Fibroblast of the aortic adventitia (primary cell): ENCODE measurements around the gene ATXN10. TPM values are rescaled to one million over a fixed set of nuclear protein-coding genes. Genes with fewer than 3 reads are reported as not detected.

ENCODE experiments used
- DNase-seq: peaks from one replicate; pipeline ENCODE4 v3.0.0-alpha.2; 2010; ENCODE audit warnings: low read depth
- H3K4me3 ChIP-seq: 2 replicates; pipeline ENCODE4 v1.5.1; 2011; ENCODE audit warnings: low read depth, mild to moderate bottlenecking, control low read depth, low read length, moderate library complexity
- CTCF ChIP-seq: IDR thresholded peaks from 2 replicates; pipeline ENCODE4 v1.5.1; 2011; ENCODE audit warnings: mild to moderate bottlenecking, low read length, control low read depth, inconsistent platforms; ENCODE audit not compliant: insufficient read depth
- total RNA-seq: library from RNA; depleted of rRNA; stranded (reverse); fragments of >200 nt; gene quantifications from 2 replicates; pipeline ENCODE4 v1.2.3, GENCODE V29; 2012; ENCODE audit warnings: low replicate concordance

Gene ATXN10
- total RNA-seq, 1 donor = 130 TPM

- no peak for DNase-seq
- H3K4me3 ChIP-seq = no peak overlapping the region
- no peak for TF ChIP-seq CTCF
These were observed 212.8 kb downstream of the ATXN10 start for GRCh38 chr22:45884201-45885062.

GRCh38 chr22:45885171-45885840, 213.7 kb downstream of the ATXN10 start:
- H3K4me3 ChIP-seq = no peak overlapping the region
- TF ChIP-seq CTCF = no peak
- no peak for DNase-seq

GRCh38 chr22:45885941-45886395, 214.3 kb downstream of the ATXN10 start:
- H3K4me3 ChIP-seq = no peak overlapping the region
- DNase-seq = no peak
- TF ChIP-seq CTCF = no peak

- no peak for TF ChIP-seq CTCF
- DNase-seq = no peak
These were observed 214.9 kb downstream of the ATXN10 start for GRCh38 chr22:45886540-45886939.

GRCh38 chr22:45887202-45888131, 215.8 kb downstream of the ATXN10 start:
- no peak for DNase-seq
- no peak for TF ChIP-seq CTCF
- no peak overlapping the region for H3K4me3 ChIP-seq

More at GRCh38 chr22:45886540-45886939, 214.9 kb downstream of the ATXN10 start:
- H3K4me3 ChIP-seq = no peak overlapping the region

GRCh38 chr22:45888221-45889092, 216.8 kb downstream of the ATXN10 start:
- no peak overlapping the region for H3K4me3 ChIP-seq
- DNase-seq = no peak
- no peak for TF ChIP-seq CTCF
